CD14-positive monocyte (primary cell): ENCODE measurements around the gene EXOC4. TPM values are rescaled to one million over a fixed set of nuclear protein-coding genes. Genes with fewer than 3 reads are reported as not detected.

ENCODE experiments used
- DNase-seq, 3 donors: peaks; one replicate each; pipeline ENCODE4 v3.0.0-alpha.2; 2011 to 2022
- H2AFZ ChIP-seq: 2 replicates; pipeline ENCODE4 v1.6.0; 2012; ENCODE audit warnings: mild to moderate bottlenecking, low read depth, low read length, inconsistent platforms; ENCODE audit not compliant: insufficient read depth, poor library complexity, severe bottlenecking
- H3K27ac ChIP-seq, 2 donors: 1 replicate in 1 of 2; 2 replicates in 1 of 2; pipeline ENCODE4 v1.5.1; 2012 to 2013; ENCODE audit warnings: low read length in 2 of 2, control low read depth in 1 of 2, inconsistent platforms in 1 of 2, low read depth in 1 of 2, mild to moderate bottlenecking in 1 of 2
- H3K27me3 ChIP-seq, 2 donors: one replicate each; pipeline versions ENCODE4 v1.6.0 to v1.6.1; 2011 to 2013; ENCODE audit warnings: low read length in 2 of 2; ENCODE audit not compliant: control insufficient read depth in 2 of 2, insufficient read depth in 2 of 2
- H3K36me3 ChIP-seq, 2 donors: replicated peaks in 1 of 2; 1 replicate in 1 of 2; 2 replicates in 1 of 2; pipeline versions ENCODE4 v1.5.1 to v1.6.1; 2012 to 2013; ENCODE audit warnings: low read length in 2 of 2, control low read depth in 1 of 2, inconsistent platforms in 1 of 2, mild to moderate bottlenecking in 1 of 2; ENCODE audit not compliant: insufficient read depth in 2 of 2, control insufficient read depth in 1 of 2
- H3K4me1 ChIP-seq, 2 donors: 1 replicate in 1 of 2; 2 replicates in 1 of 2; pipeline versions ENCODE4 v1.5.1 to v1.6.1; 2012 to 2013; ENCODE audit warnings: low read length in 2 of 2, control low read depth in 1 of 2, inconsistent platforms in 1 of 2, mild to moderate bottlenecking in 1 of 2, moderate library complexity in 1 of 2; ENCODE audit not compliant: insufficient read depth in 2 of 2, control insufficient read depth in 1 of 2
- H3K4me2 ChIP-seq: replicated peaks from 2 replicates; pipeline ENCODE3; 2012; ENCODE audit warnings: low read length, moderate library complexity, mild to moderate bottlenecking; ENCODE audit not compliant: poor library complexity, severe bottlenecking; ENCODE audit errors: extremely low read depth
- H3K4me3 ChIP-seq, 3 experiments: fragments of 200-600 bp in 1 of 3; sonication (generic) in 1 of 3; replicated peaks in 1 of 3; 1 replicate in 2 of 3; 2 replicates in 1 of 3; pipeline ENCODE4 v1.5.1; 2011 to 2013; ENCODE audit warnings: low read length in 3 of 3, mild to moderate bottlenecking in 3 of 3, control low read depth in 2 of 3, low read depth in 2 of 3, inconsistent platforms in 1 of 3, moderate library complexity in 1 of 3
- H3K79me2 ChIP-seq: 2 replicates; pipeline ENCODE4 v1.6.0; 2012; ENCODE audit warnings: mild to moderate bottlenecking, control low read depth, inconsistent platforms, low read length, moderate library complexity; ENCODE audit not compliant: insufficient read depth
- H3K9ac ChIP-seq: 2 replicates; pipeline ENCODE4 v1.6.0; 2017; ENCODE audit warnings: low read length, mild to moderate bottlenecking; ENCODE audit not compliant: insufficient read depth, poor library complexity, severe bottlenecking
- H3K9me3 ChIP-seq, 2 donors: replicated peaks in 1 of 2; 1 replicate in 1 of 2; 2 replicates in 1 of 2; pipeline versions ENCODE4 v1.5.1 to v1.6.1; 2012 to 2013; ENCODE audit warnings: low read length in 2 of 2, control low read depth in 1 of 2; ENCODE audit not compliant: control insufficient read depth in 1 of 2, insufficient read depth in 1 of 2
- H4K20me1 ChIP-seq: 2 replicates; pipeline ENCODE4 v1.6.0; 2012; ENCODE audit warnings: mild to moderate bottlenecking, low read length, control low read depth, moderate library complexity; ENCODE audit not compliant: insufficient read depth
- H3K27ac Mint-ChIP-seq, 7 donors: one replicate each; pipeline ENCODE4 v1.8.0; 2020; ENCODE audit warnings: mild to moderate bottlenecking in 7 of 7, mixed read lengths in 7 of 7, moderate library complexity in 6 of 7, inconsistent platforms in 2 of 7
- H3K27me3 Mint-ChIP-seq, 3 donors: one replicate each; pipeline ENCODE4 v1.8.0; 2021 to 2022; ENCODE audit warnings: low read depth in 3 of 3, mild to moderate bottlenecking in 3 of 3, mixed read lengths in 3 of 3, moderate library complexity in 3 of 3, inconsistent platforms in 1 of 3
- H3K36me3 Mint-ChIP-seq, 2 donors: one replicate each; pipeline ENCODE4 v1.8.0; 2020; ENCODE audit warnings: mixed read lengths in 2 of 2, inconsistent platforms in 1 of 2, mild to moderate bottlenecking in 1 of 2
- H3K4me1 Mint-ChIP-seq: one replicate; pipeline ENCODE4 v1.8.0; 2020; ENCODE audit warnings: mild to moderate bottlenecking, mixed read lengths
- H3K4me3 Mint-ChIP-seq, 2 donors: one replicate each; pipeline ENCODE4 v1.8.0; 2020; ENCODE audit warnings: mild to moderate bottlenecking in 2 of 2, mixed read lengths in 2 of 2, moderate library complexity in 1 of 2
- H3K9me3 Mint-ChIP-seq, 7 donors: one replicate each; pipeline ENCODE4 v1.8.0; 2020 to 2022; ENCODE audit warnings: mixed read lengths in 7 of 7, mild to moderate bottlenecking in 6 of 7, moderate library complexity in 6 of 7, inconsistent platforms in 2 of 7
- CTCF ChIP-seq: fragments of 200-600 bp; IDR thresholded peaks from one replicate; pipeline ENCODE4 v1.8.0; 2022; ENCODE audit warnings: antibody characterized with exemption, mild to moderate bottlenecking
- WGBS: methylation state at CpG from one replicate; pipeline ENCODE4 v1.1.5; 2013; ENCODE audit warnings: missing lambda C conversion rate; ENCODE audit not compliant: insufficient coverage; 5-methylcytosine and 5-hydroxymethylcytosine counted together
- intact Hi-C, 2 donors: fragments of 100-400 bp; cut with micrococcal nuclease; formaldehyde crosslinking; loops; one replicate each; pipeline versions ENCODE4 v1.15.0 to v1.15.1; 2023
- polyA plus RNA-seq, 3 donors: library from polyadenylated mRNA; depleted of rRNA in 1 of 3; unstranded in 2 of 3; stranded (reverse) in 1 of 3; fragments of 300-500 nt in 2 of 3; fragments of >200 nt in 1 of 3; fragmentation: Illumina TruSeq in 2 of 3; gene quantifications; 1 replicate in 2 of 3; 2 replicates in 1 of 3; pipeline ENCODE4 v1.2.3, GENCODE V29; 2012 to 2021

EXOC4 gene
- polyA plus RNA-seq, 3 donors: 20.6 to 22.3 (median 22.3) TPM

DNA sequence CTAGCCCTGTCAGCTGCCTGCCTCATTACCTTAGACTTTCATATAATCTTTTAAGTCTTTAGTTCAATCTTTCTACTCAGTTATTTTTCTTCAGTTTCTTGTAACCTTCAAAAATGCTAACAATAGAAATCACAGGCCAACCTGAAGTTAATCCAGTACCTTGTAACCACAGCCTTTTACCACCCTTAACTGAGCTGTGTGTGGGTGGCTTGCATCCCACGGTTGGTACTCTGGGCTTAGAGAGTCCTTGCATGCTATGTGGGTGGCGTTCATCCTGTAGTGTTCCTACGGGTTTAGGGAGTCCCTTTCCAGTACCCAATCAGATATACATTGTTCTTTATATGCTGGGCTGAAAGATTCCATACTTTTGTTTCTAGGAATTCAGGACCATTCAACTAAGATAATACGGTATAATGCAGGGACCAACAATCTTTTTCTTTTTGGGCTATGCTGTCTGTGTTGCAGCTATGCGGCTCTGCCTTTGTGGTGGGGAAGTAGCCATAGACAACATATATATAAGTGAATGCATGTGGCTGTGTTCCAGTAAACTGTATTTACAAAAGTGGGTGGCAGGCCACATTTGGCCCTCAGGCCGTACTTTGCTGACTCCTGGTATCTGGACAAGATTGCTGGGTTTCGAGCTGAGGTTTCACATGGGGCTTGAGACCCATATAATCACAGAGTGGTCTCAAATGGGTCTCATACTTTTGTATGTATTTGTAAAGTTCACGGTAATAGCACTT, 593.5 kb downstream of the EXOC4 start:
- no peaks in the 10 kb centered on the region for H3K4me1 ChIP-seq
- no peaks in the 10 kb centered on the region for H3K4me1 Mint-ChIP-seq
- no peak overlapping the region for H3K27ac ChIP-seq
- intact Hi-C loops: no loop called here
- WGBS: 100% methylated on average over 2 of the region's 8 CpGs
- H3K9me3 Mint-ChIP-seq: peaks cover 0 to 5% (median 0%) of the 10 kb centered on the region in 7 donors
- H3K4me2 ChIP-seq: no peak overlapping the region
- no peaks in the 10 kb centered on the region for H4K20me1 ChIP-seq
- no peak overlapping the region for H2AFZ ChIP-seq
- no peaks in the 10 kb centered on the region for H3K9me3 ChIP-seq
- no peak for DNase-seq
- peaks cover 0 to 1% (median 0%) of the 10 kb centered on the region in 3 donors for H3K27me3 Mint-ChIP-seq
- no peak for TF ChIP-seq CTCF
- H3K27me3 ChIP-seq: no peaks in the 10 kb centered on the region
- no peak overlapping the region for H3K9ac ChIP-seq
- peaks cover 0 to 2% of the 10 kb centered on the region in 2 donors for H3K36me3 Mint-ChIP-seq
- H3K79me2 ChIP-seq: no peaks in the 10 kb centered on the region
- no peak overlapping the region for H3K4me3 Mint-ChIP-seq
- H3K36me3 ChIP-seq: no peaks in the 10 kb centered on the region
- H3K4me3 ChIP-seq: no peak overlapping the region
- no peak overlapping the region for H3K27ac Mint-ChIP-seq

DNA sequence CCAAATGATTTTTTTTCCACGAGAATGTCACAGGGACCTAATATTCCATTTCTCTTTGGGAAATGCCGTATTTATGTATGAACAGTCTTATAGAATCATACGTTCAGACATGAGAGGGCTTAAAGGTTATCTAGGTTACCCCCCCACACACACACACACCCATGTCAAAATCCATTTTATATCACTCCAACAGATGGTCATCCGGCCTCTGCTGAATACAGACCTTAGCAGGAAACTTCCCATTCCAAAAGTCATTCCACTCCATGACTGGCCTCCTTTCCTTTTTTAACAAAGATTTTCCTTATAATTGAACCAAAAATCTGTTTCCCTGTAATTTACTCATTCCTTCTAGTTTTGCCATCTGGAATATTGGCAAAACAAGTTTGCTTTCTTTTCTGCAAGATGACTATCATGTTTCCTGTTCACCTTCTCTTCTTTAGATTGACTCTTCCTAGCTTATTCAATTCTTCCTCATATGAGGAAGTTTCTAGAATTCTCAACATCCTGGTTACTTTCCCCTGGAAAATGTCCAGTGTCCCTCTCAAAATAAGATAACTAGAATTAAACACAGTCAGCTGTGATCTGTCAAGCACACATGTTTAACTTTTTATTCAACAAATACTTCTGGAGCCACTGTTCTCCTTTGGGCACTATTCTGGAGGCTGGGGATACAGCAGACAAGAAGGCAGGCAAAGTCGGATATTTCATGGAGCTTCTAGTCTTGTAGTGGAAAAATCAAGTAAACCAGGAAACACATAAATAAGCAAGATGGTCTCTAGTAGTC, 597.8 kb downstream of the EXOC4 start:
- Histone ChIP-seq H3K9ac (no peak overlapping the region), H3K27ac (no peak overlapping the region), H3K4me1 (no peaks in the 10 kb centered on the region), H3K4me3 (no peak overlapping the region), H2AFZ (no peak overlapping the region), H3K4me2 (no peak overlapping the region), H3K36me3 (no peaks in the 10 kb centered on the region), H3K27me3 (no peaks in the 10 kb centered on the region), H3K79me2 (no peaks in the 10 kb centered on the region), H4K20me1 (no peaks in the 10 kb centered on the region), H3K9me3 (no peaks in the 10 kb centered on the region)
- intact Hi-C loops: no loop called here
- H3K36me3 Mint-ChIP-seq: peaks cover 0 to 2% of the 10 kb centered on the region in 2 donors
- no peaks in the 10 kb centered on the region for H3K4me1 Mint-ChIP-seq
- no peak for DNase-seq
- TF ChIP-seq CTCF: no peak
- 100% methylated on average over 1 of the region's 5 CpGs for WGBS
- H3K4me3 Mint-ChIP-seq: no peak overlapping the region
- H3K9me3 Mint-ChIP-seq: no peaks in the 10 kb centered on the region
- H3K27ac Mint-ChIP-seq: no peak overlapping the region
- peaks cover 0 to 1% (median 0%) of the 10 kb centered on the region in 3 donors for H3K27me3 Mint-ChIP-seq
